Uterus (tissue), 4 donors: ENCODE measurements around the gene CLMN. TPM values are rescaled to one million over a fixed set of nuclear protein-coding genes. Genes with fewer than 3 reads are reported as not detected.

Experiments
- DNase-seq, 2 donors: peaks; one replicate each; pipeline ENCODE4 v3.0.0-alpha.2; 2019 to 2020
- H3K27ac ChIP-seq, 2 donors: fragments of 200-600 bp; sonication (generic); 1 replicate in 1 of 2; 2 replicates in 1 of 2; pipeline ENCODE4 v1.5.1; 2016 to 2018
- H3K27me3 ChIP-seq, 2 donors: fragments of 200-600 bp; sonication (generic); one replicate each; pipeline ENCODE4 v1.5.1; 2018 to 2019; ENCODE audit warnings: control low read depth in 1 of 2
- H3K36me3 ChIP-seq, 2 donors: fragments of 200-600 bp; sonication (generic); one replicate each; pipeline ENCODE4 v1.5.1; 2019; ENCODE audit warnings: control low read depth in 1 of 2
- H3K4me1 ChIP-seq, 2 donors: fragments of 200-600 bp; sonication (generic); one replicate each; pipeline ENCODE4 v1.5.1; 2018 to 2019; ENCODE audit warnings: control low read depth in 1 of 2
- H3K4me3 ChIP-seq, 2 donors: fragments of 200-600 bp; sonication (generic); 1 replicate in 1 of 2; 2 replicates in 1 of 2; pipeline ENCODE4 v1.5.1; 2018 to 2019; ENCODE audit warnings: mild to moderate bottlenecking in 1 of 2
- H3K9me3 ChIP-seq, 2 donors: fragments of 200-600 bp; sonication (generic); one replicate each; pipeline ENCODE4 v1.5.1; 2019; ENCODE audit warnings: control low read depth in 1 of 2
- POLR2A ChIP-seq, 2 donors: fragments of 450-650 bp; IDR thresholded peaks; one replicate each; pipeline ENCODE4 v1.6.1; 2016; ENCODE audit warnings: antibody characterized with exemption in 2 of 2, mild to moderate bottlenecking in 1 of 2, moderate library complexity in 1 of 2
- intact Hi-C: fragments of 100-400 bp; cut with DNase I; formaldehyde crosslinking; loops from one replicate; pipeline ENCODE4 v1.15.1; 2023; ENCODE audit warnings: low total_unique reads
- total RNA-seq, 4 donors: library from RNA; depleted of rRNA in 3 of 4; stranded (reverse); fragments of >200 nt in 3 of 4; gene quantifications; one replicate each; pipeline versions ENCODE4 v1.1.0 to v1.2.4, GENCODE V29; 2014 to 2023
- TF ChIP-seq, protein P1 (sequence below), 4 experiments: fragments of 200-600 bp in 2 of 4; fragments of 450-650 bp in 2 of 4; sonication (generic) in 2 of 4; IDR thresholded peaks; one replicate each; pipeline ENCODE4 v1.5.1; 2016 to 2019; ENCODE audit warnings: antibody characterized with exemption in 4 of 4, mild to moderate bottlenecking in 2 of 4, moderate library complexity in 1 of 4
- donor health status: DM: yes; HTN: yes; CAD: no.

The CLMN gene
- total RNA-seq, 4 donors from 2014 or later: 5.0 to 55.0 (median 12.4) TPM

DNA sequence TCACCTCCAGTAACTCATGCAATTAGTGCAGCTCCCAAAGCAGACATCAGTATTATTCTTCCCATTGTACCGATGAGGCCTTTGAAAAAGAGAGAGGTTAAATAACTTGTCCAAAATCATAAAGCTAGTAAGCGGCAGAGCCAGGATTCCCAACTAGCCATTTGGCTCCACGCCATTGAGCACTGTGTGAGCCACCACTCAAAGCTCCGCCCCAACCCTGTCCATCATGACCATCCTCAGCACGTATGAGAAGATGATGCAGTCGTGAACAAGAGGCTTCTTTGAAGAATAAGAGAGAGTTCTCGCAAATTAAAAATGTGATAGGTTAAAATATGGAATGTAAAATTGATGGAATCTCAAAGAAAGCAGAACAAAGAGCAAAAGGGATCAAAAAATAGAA, 14.6 kb downstream of the CLMN start:
- H3K4me3 ChIP-seq: no peak overlapping the region
- no peaks in the 10 kb centered on the region for H3K36me3 ChIP-seq
- H3K27ac ChIP-seq: no peak overlapping the region
- no peaks in the 10 kb centered on the region for H3K27me3 ChIP-seq
- intact Hi-C loops: no loop called here
- no peaks in the 10 kb centered on the region for H3K9me3 ChIP-seq
- no peak for TF ChIP-seq POLR2A (IDR thresholded peaks at IDR 0.05)
- TF ChIP-seq, protein P1, sequence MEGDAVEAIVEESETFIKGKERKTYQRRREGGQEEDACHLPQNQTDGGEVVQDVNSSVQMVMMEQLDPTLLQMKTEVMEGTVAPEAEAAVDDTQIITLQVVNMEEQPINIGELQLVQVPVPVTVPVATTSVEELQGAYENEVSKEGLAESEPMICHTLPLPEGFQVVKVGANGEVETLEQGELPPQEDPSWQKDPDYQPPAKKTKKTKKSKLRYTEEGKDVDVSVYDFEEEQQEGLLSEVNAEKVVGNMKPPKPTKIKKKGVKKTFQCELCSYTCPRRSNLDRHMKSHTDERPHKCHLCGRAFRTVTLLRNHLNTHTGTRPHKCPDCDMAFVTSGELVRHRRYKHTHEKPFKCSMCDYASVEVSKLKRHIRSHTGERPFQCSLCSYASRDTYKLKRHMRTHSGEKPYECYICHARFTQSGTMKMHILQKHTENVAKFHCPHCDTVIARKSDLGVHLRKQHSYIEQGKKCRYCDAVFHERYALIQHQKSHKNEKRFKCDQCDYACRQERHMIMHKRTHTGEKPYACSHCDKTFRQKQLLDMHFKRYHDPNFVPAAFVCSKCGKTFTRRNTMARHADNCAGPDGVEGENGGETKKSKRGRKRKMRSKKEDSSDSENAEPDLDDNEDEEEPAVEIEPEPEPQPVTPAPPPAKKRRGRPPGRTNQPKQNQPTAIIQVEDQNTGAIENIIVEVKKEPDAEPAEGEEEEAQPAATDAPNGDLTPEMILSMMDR (IDR thresholded peaks at IDR 0.05): no peak
- no peak for DNase-seq
- no peaks in the 10 kb centered on the region for H3K4me1 ChIP-seq

DNA sequence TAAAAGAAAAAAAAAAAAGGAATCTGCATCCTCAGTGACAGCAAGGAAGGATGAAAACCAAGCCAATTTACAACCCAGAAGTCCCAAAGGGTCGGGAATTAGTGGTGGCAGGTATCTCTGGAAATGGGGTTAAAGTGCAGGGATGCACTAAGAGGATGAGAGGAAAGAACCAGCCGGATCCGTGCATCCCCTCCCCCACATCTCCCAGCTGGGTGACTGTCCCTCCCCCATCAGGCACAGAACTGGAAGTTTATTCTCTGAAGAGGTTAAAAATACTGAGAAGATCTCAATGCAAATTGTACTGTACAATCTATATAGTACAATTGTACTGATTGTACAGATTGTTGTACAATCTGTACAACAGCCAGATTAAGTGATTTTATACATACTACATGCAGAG, 15.4 kb downstream of the CLMN start:
- Histone ChIP-seq H3K27me3 (no peaks in the 10 kb centered on the region), H3K36me3 (no peaks in the 10 kb centered on the region), H3K27ac (no peak overlapping the region), H3K4me3 (no peak overlapping the region), H3K4me1 (no peaks in the 10 kb centered on the region), H3K9me3 (no peaks in the 10 kb centered on the region)
- no peak for DNase-seq
- TF ChIP-seq, protein P1 (IDR thresholded peaks at IDR 0.05): no peak
- no peak for TF ChIP-seq POLR2A (IDR thresholded peaks at IDR 0.05)
- intact Hi-C loops: no loop called here

DNA sequence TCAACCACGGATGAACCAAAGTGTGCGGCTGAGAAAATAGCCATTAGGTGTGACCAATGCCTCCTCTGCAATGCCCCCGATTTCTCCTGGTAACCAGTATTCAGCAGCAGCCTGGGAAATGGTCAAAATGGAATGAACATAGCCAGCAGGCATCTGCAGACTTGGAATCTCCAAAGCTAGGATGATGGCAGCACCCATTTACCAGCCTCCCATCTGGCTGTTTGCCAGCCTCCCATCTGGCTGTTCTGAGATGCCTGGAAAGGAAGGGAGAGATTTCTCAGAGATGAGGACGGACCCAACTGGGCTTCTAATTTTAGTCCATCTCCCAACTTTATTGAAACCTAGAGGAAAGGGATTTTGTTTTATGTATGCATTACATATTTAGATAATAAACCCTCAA, 16.2 kb downstream of the CLMN start:
- DNase-seq: no peak
- H3K4me1 ChIP-seq: no peaks in the 10 kb centered on the region
- H3K27ac ChIP-seq: no peak overlapping the region
- no peaks in the 10 kb centered on the region for H3K36me3 ChIP-seq
- no peak overlapping the region for H3K4me3 ChIP-seq
- no peaks in the 10 kb centered on the region for H3K9me3 ChIP-seq
- TF ChIP-seq, protein P1 (IDR thresholded peaks at IDR 0.05): no peak
- TF ChIP-seq POLR2A (IDR thresholded peaks at IDR 0.05): no peak
- intact Hi-C loops: no loop called here
- H3K27me3 ChIP-seq: no peaks in the 10 kb centered on the region

DNA sequence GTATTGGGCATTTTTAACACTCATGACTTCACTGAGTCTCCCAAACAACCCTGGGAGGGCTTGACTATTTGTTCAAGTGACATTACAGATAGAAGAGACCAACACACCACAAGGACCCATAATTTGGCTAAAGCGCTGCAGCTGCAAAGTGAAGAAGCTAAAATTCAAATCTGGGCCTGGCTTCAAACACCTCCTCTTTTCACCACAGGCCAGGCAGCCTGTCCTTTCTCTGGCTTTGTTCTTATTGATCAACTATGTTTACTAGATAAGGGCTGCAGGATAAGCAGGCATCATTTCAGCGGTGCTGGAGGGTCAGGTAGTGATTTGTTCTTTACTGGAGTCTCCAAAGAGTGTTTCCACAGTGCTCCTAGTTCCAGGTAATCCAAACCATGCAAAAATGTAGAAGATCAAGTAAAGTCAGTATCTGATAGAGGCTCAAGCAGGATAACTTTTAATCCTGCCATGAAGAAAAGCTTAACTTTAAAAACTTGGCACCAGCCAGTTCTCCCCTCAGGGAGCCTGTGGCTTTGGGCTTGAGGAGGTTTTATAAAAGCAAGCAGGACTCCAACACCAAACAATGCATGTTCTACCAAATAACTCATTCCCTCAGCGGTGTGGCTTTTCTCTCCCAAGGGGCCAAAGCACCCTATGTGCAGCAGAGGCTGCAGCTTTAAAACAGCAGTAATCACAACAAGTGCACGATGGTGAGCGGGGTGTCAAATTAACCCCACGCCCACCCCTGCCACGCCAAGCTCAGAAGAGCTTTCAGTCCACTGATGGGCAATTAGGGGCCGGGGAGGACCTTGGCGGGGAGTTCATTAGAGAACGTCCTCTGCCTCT, 16.8 kb downstream of the CLMN start:
- no peak overlapping the region for H3K27ac ChIP-seq

More for the DNA sequence above, 16.8 kb downstream of the CLMN start:
- no peak overlapping the region for H3K4me3 ChIP-seq
- no peaks in the 10 kb centered on the region for H3K4me1 ChIP-seq
- no peaks in the 10 kb centered on the region for H3K9me3 ChIP-seq
- intact Hi-C loops: no loop called here
- TF ChIP-seq POLR2A (IDR thresholded peaks at IDR 0.05): no peak
- TF ChIP-seq, protein P1 (IDR thresholded peaks at IDR 0.05): no peak
- no peaks in the 10 kb centered on the region for H3K36me3 ChIP-seq
- DNase-seq: no peak
- H3K27me3 ChIP-seq: no peaks in the 10 kb centered on the region
